ENCODE data around the gene HOTAIR.

HOTAIR gene

DNA sequence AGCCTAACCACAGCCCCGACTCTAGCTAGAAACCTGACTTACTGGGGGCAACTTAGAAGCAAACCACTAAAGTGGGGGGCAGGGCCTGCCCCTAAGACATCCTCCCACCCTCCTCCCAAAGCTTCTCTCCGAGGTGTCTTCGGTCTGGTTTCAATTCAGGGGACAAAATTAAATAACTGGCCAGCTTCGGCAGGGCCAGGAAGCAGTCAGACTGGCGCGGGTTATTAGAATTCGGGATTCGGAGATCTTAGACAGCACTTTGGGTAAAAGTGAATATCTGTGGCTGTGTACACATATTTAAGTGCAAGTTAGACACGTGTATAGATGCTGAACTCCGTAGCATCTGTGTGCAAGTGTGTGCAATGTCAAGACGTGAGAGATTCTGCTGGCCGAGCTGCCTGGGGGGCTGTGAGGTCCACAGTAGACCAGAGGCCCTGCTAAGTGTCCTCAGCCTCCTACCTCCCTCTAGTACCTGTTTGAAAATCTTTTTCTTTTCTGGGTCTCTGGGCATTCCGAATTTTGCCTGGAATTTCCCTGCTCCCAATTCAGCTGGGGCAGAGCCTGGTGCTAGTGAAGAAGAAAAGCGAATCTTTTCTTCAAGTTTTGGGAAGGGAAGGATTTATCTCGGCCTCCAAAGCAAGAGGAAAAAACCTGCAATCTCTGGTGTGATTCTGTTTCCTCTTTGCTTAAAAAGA lies 6.2 kb upstream of the HOTAIR start:
- POLR2A ChIA-PET: no interaction called here
- DNase-seq (ENCODE audit: extremely low spot score): no peak
- TF ChIP-seq, protein P1, sequence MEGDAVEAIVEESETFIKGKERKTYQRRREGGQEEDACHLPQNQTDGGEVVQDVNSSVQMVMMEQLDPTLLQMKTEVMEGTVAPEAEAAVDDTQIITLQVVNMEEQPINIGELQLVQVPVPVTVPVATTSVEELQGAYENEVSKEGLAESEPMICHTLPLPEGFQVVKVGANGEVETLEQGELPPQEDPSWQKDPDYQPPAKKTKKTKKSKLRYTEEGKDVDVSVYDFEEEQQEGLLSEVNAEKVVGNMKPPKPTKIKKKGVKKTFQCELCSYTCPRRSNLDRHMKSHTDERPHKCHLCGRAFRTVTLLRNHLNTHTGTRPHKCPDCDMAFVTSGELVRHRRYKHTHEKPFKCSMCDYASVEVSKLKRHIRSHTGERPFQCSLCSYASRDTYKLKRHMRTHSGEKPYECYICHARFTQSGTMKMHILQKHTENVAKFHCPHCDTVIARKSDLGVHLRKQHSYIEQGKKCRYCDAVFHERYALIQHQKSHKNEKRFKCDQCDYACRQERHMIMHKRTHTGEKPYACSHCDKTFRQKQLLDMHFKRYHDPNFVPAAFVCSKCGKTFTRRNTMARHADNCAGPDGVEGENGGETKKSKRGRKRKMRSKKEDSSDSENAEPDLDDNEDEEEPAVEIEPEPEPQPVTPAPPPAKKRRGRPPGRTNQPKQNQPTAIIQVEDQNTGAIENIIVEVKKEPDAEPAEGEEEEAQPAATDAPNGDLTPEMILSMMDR (IDR thresholded peaks at IDR 0.05; ENCODE audit: control extremely low read depth, extremely low read depth, low read depth, missing control alignments): no peak
- CTCF ChIA-PET: interaction anchor here (1.0 to 2.8 kb wide), 5 partner anchors 52 to 234 kb away, joined by 3 to 10 read pairs (median 3); partner anchors contain the start of gene HOXC5

DNA sequence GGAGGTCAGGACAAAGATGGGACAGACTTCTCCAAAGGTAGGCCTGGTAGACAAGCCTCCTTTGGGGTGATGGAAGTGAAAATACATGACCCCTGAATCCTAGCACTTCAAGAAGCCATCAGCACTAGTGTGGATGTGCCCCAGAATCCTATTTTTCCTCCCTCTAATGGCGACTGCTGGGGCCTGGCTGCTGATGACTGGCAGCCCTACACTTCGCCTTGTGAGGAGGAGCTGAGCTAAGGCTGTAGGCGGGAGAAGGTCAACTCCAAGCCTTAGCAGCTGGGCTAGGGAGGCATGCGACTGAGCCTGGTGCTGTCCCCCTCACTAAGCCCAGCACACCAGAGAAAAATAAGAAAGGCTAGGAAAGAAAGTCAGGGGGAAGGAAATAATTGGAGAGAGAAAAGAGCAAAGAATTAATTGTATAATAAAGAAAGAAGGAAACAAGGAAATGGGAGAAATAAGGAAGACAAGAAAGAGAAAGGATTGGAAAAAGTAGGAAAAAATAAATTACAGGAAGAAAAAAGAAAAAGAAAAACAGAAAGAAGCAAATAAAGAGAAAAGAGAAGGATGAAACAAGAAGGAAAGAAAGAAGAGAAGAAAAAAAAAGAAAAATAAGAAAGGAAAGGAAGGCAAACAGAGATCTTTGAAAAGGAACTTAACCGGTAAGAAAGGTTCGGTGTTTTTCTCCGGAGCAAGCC lies 5.5 kb upstream of the HOTAIR start:
- TF ChIP-seq, protein P1 (IDR thresholded peaks at IDR 0.05; ENCODE audit: control extremely low read depth, extremely low read depth, low read depth, missing control alignments): no peak
- POLR2A ChIA-PET: no interaction called here
- CTCF ChIA-PET: interaction anchor here (1.0 to 2.8 kb wide), 4 partner anchors 52 to 234 kb away, joined by 3 to 10 read pairs (median 4); partner anchors contain the start of gene HOXC5
- DNase-seq (ENCODE audit: extremely low spot score): no peak

GRCh38 chr12:53978477-53979356 lies 4.0 kb upstream of the HOTAIR start:
- POLR2A ChIA-PET: no interaction called here
- CTCF ChIA-PET: interaction anchor here (1.5 to 2.8 kb wide), 3 partner anchors 9 to 229 kb away, joined by 4 to 10 read pairs (median 4); no protein-coding TSS in a partner anchor
- TF ChIP-seq, protein P1 (IDR thresholded peaks at IDR 0.05; ENCODE audit: control extremely low read depth, extremely low read depth, low read depth, missing control alignments): no peak
- no peak for DNase-seq (ENCODE audit: extremely low spot score)

GRCh38 chr12:53977596-53978445 lies 3.1 kb upstream of the HOTAIR start:
- ChIA-PET POLR2A (no interaction called here), CTCF (interaction anchor here (1.2 to 2.0 kb wide), 5 partner anchors 10 to 223 kb away, joined by 3 to 4 read pairs (median 4); no protein-coding TSS in a partner anchor)
- TF ChIP-seq, protein P1 (IDR thresholded peaks at IDR 0.05; ENCODE audit: control extremely low read depth, extremely low read depth, low read depth, missing control alignments): no peak
- DNase-seq (ENCODE audit: extremely low spot score): no peak

DNA sequence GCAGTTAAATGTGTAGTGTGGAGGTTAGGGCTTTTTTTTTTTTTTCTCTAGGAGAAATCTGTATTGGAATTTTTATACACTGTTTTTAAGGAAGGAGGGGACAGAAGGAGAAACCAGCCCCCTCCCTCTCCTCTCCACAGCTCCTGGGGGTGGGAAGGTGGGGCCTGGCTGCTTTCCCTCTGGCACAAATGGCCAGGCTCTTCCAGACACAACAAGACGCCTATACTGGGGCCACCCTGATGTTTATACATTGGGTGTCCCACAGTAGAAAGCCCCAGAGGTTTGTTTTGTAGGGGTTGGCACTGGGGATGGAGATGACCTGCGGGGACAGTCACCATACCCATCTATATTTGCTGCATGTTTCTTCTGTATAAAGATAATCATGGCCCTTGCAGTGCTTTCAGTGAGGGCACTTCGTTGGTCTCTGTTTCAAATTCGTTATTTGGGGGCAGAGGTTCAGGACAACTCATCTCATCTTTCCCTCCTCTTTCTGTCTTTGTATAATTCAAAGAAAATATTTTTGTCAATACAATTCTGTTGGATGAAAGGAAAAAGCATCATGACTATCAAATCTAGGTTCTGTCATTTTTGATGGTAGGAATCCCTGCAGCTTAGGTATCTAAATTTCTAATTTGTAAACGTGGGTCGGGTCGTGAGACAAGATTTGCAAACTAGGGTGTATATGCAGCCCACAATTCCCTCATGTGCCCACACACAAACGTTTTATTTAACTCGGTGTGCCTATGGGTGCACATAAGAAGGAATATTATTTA lies 2.3 kb upstream of the HOTAIR start:
- POLR2A ChIA-PET: no interaction called here
- CTCF ChIA-PET: interaction anchor here (0.9 to 2.0 kb wide), 5 partner anchors 10 to 224 kb away, joined by 3 to 4 read pairs (median 3); no protein-coding TSS in a partner anchor
- TF ChIP-seq, protein P1 (IDR thresholded peaks at IDR 0.05; ENCODE audit: control extremely low read depth, extremely low read depth, low read depth, missing control alignments): no peak
- DNase-seq (ENCODE audit: extremely low spot score): no peak
